ENCODE results near the gene MBNL2. TPM values are rescaled to one million over a fixed set of nuclear protein-coding genes. Genes with fewer than 3 reads are reported as not detected.

The MBNL2 gene
- total RNA-seq, 4 donors from 2014 or later = 113 to 129 (median 118) TPM

DNA sequence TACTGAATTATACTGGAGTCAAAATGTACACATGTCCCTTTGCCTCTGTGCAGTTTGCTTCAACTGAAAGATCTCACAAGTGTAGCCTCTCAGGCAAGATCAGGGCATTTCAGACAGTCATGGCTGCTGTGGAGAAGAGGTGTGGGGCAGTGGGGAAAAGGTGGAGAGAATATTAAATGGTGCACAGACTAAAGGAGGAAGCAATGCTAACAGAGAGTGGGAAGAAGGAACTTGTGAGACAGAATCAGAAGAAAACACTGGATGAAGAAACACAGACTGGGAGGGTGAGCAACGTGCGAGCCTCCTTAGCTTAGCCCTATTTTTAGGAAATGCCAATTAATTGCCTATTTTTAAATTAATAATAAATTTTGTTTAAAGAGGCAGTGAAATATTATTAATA, 162.2 kb downstream of the MBNL2 start:
- no peak for ATAC-seq
- Histone ChIP-seq H3K9me3 (no peaks in the 10 kb centered on the region), H3K4me3 (no peak overlapping the region), H3K4me1 (peaks cover 0 to 16% (median 0%) of the 10 kb centered on the region in 3 donors), H3K36me3 (peaks cover 0 to 59% of the 10 kb centered on the region in 2 donors), H3K27me3 (no peaks in the 10 kb centered on the region), H3K27ac (no peak overlapping the region)
- 26 to 81% methylated on average over 2 of the region's 2 CpGs for WGBS, 2 donors (ENCODE audit: low coverage in 1 of 2)
- no peak for TF ChIP-seq CTCF (IDR thresholded peaks at IDR 0.05)

- no peaks in the 10 kb centered on the region for H3K9me3 ChIP-seq
- H3K4me3 ChIP-seq = no peak overlapping the region
- no peak overlapping the region for H3K27ac ChIP-seq
Observed at GRCh38 chr13:97385146-97385545, 163.0 kb downstream of the MBNL2 start.

GRCh38 chr13:97385854-97386253, 163.7 kb downstream of the MBNL2 start:
- no peak for TF ChIP-seq POLR2AphosphoS5 (IDR thresholded peaks at IDR 0.05)
- TF ChIP-seq CTCF (IDR thresholded peaks at IDR 0.05) = no peak
- TF ChIP-seq POLR2A (IDR thresholded peaks at IDR 0.05) = no peak
- H3K27ac ChIP-seq = no peak overlapping the region
- H3K4me3 ChIP-seq = no peak overlapping the region
- peaks cover 0 to 20% (median 0%) of the 10 kb centered on the region in 3 donors for H3K4me1 ChIP-seq
- ATAC-seq = no peak
- WGBS, 2 donors (ENCODE audit: low coverage in 1 of 2) = 96 to 100% methylated on average over 1 to 3 of the region's 3 CpGs
- peaks cover 0 to 45% of the 10 kb centered on the region in 2 donors for H3K36me3 ChIP-seq
- H3K9me3 ChIP-seq = no peaks in the 10 kb centered on the region
- no peaks in the 10 kb centered on the region for H3K27me3 ChIP-seq

More at GRCh38 chr13:97385146-97385545, 163.0 kb downstream of the MBNL2 start:
- Histone ChIP-seq H3K27me3 (no peaks in the 10 kb centered on the region), H3K36me3 (peaks cover 0 to 52% of the 10 kb centered on the region in 2 donors), H3K4me1 (peaks cover 0 to 16% (median 0%) of the 10 kb centered on the region in 3 donors)
- no peak for ATAC-seq
- no peak for TF ChIP-seq POLR2A (IDR thresholded peaks at IDR 0.05)
- no peak for TF ChIP-seq EP300 (IDR thresholded peaks at IDR 0.05)
- no peak for TF ChIP-seq POLR2AphosphoS5 (IDR thresholded peaks at IDR 0.05)

DNA sequence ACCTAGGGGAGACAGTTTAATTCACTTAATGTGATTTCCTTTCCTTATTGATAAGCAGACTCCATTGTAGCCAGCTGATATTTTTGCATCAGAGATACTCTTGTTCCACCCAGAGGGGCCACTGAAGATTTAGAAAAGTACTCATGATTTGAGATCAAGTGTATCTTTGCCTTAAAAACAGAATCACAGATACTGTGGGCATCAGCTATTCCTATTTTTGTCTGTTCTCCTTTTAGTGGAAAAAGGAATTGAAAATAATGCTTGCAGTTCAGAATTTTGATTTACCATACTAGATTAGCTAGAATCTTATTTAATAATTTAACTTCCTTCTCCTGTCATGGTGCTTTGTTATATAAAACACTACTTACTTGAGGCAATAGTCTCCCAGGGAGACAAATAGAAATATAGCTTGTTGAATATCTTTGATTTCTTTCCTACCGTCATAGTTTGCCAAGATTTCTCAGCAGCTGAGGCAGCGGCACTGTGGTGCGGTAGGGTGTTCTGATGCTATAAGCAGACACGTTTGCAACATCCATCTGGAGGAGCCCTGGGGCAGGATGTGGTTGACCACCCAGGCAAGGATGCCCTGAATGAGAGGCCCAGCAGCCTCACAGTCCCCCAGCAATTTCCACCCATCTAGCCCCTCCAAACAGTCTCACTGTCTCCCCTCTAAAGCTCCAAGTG, 164.8 kb downstream of the MBNL2 start:
- TF ChIP-seq EP300 (IDR thresholded peaks at IDR 0.05) (no peak), POLR2AphosphoS5 (IDR thresholded peaks at IDR 0.05) (no peak), CTCF (IDR thresholded peaks at IDR 0.05) (no peak), POLR2A (IDR thresholded peaks at IDR 0.05) (no peak)
- H3K27me3 ChIP-seq = no peaks in the 10 kb centered on the region
- H3K4me3 ChIP-seq = no peak overlapping the region
- WGBS, 2 donors (ENCODE audit: low coverage in 1 of 2) = 61 to 80% methylated on average over 1 to 4 of the region's 4 CpGs
- peaks cover 0 to 46% of the 10 kb centered on the region in 2 donors for H3K36me3 ChIP-seq
- ATAC-seq = peak; percentile 59
- no peaks in the 10 kb centered on the region for H3K9me3 ChIP-seq
- H3K4me1 ChIP-seq = peaks cover 0 to 25% (median 0%) of the 10 kb centered on the region in 3 donors
- peak overlapping the region in 3 of 4 donors; percentile 20 to 32 (median 30) for H3K27ac ChIP-seq

DNA sequence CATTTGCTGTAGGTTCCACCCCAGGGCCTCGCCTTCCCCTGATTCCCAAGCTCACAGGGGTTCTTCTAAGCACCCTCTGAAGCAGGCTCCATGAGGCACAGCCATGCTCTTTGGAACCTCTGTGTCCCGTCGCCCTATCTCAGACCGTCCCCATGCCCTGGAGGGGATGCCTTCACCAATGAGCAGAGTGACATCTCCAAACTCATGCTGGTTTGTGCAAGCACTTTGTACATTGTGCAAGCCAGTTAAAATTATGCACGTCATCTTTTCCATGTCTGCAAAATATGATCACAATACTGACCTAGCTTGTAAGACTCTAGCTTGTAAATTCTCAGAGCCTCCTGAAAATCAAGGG, 165.3 kb downstream of the MBNL2 start:
- Histone ChIP-seq H3K9me3 (no peaks in the 10 kb centered on the region), H3K4me3 (no peak overlapping the region), H3K27me3 (no peaks in the 10 kb centered on the region), H3K36me3 (peaks cover 0 to 45% of the 10 kb centered on the region in 2 donors), H3K27ac (peak overlapping the region in 3 of 4 donors; percentile 7 to 32 (median 30)), H3K4me1 (peaks cover 0 to 25% (median 0%) of the 10 kb centered on the region in 3 donors)
- peak; percentile 55 for ATAC-seq
- TF ChIP-seq POLR2AphosphoS5 (IDR thresholded peaks at IDR 0.05) (no peak), EP300 (IDR thresholded peaks at IDR 0.05) (no peak), CTCF (IDR thresholded peaks at IDR 0.05) (no peak), POLR2A (IDR thresholded peaks at IDR 0.05) (no peak)
- 82 to 88% methylated on average over 5 of the region's 5 CpGs for WGBS, 2 donors (ENCODE audit: low coverage in 1 of 2)
